CD14-positive monocyte (primary cell): Measurements from ENCODE around the gene OLIG2. TPM values are rescaled to one million over a fixed set of nuclear protein-coding genes. Genes with fewer than 3 reads are reported as not detected.

Experiments used
- DNase-seq, 3 donors: peaks; one replicate each; pipeline ENCODE4 v3.0.0-alpha.2; 2011 to 2022
- H2AFZ ChIP-seq: 2 replicates; pipeline ENCODE4 v1.6.0; 2012; ENCODE audit warnings: mild to moderate bottlenecking, low read depth, low read length, inconsistent platforms; ENCODE audit not compliant: insufficient read depth, poor library complexity, severe bottlenecking
- H3K27ac ChIP-seq, 2 donors: 1 replicate in 1 of 2; 2 replicates in 1 of 2; pipeline ENCODE4 v1.5.1; 2012 to 2013; ENCODE audit warnings: low read length in 2 of 2, control low read depth in 1 of 2, inconsistent platforms in 1 of 2, low read depth in 1 of 2, mild to moderate bottlenecking in 1 of 2
- H3K27me3 ChIP-seq, 2 donors: one replicate each; pipeline versions ENCODE4 v1.6.0 to v1.6.1; 2011 to 2013; ENCODE audit warnings: low read length in 2 of 2; ENCODE audit not compliant: control insufficient read depth in 2 of 2, insufficient read depth in 2 of 2
- H3K36me3 ChIP-seq, 2 donors: replicated peaks in 1 of 2; 1 replicate in 1 of 2; 2 replicates in 1 of 2; pipeline versions ENCODE4 v1.5.1 to v1.6.1; 2012 to 2013; ENCODE audit warnings: low read length in 2 of 2, control low read depth in 1 of 2, inconsistent platforms in 1 of 2, mild to moderate bottlenecking in 1 of 2; ENCODE audit not compliant: insufficient read depth in 2 of 2, control insufficient read depth in 1 of 2
- H3K4me1 ChIP-seq, 2 donors: 1 replicate in 1 of 2; 2 replicates in 1 of 2; pipeline versions ENCODE4 v1.5.1 to v1.6.1; 2012 to 2013; ENCODE audit warnings: low read length in 2 of 2, control low read depth in 1 of 2, inconsistent platforms in 1 of 2, mild to moderate bottlenecking in 1 of 2, moderate library complexity in 1 of 2; ENCODE audit not compliant: insufficient read depth in 2 of 2, control insufficient read depth in 1 of 2
- H3K4me2 ChIP-seq: replicated peaks from 2 replicates; pipeline ENCODE3; 2012; ENCODE audit warnings: low read length, moderate library complexity, mild to moderate bottlenecking; ENCODE audit not compliant: poor library complexity, severe bottlenecking; ENCODE audit errors: extremely low read depth
- H3K4me3 ChIP-seq, 3 experiments: fragments of 200-600 bp in 1 of 3; sonication (generic) in 1 of 3; replicated peaks in 1 of 3; 1 replicate in 2 of 3; 2 replicates in 1 of 3; pipeline ENCODE4 v1.5.1; 2011 to 2013; ENCODE audit warnings: low read length in 3 of 3, mild to moderate bottlenecking in 3 of 3, control low read depth in 2 of 3, low read depth in 2 of 3, inconsistent platforms in 1 of 3, moderate library complexity in 1 of 3
- H3K79me2 ChIP-seq: 2 replicates; pipeline ENCODE4 v1.6.0; 2012; ENCODE audit warnings: mild to moderate bottlenecking, control low read depth, inconsistent platforms, low read length, moderate library complexity; ENCODE audit not compliant: insufficient read depth
- H3K9ac ChIP-seq: 2 replicates; pipeline ENCODE4 v1.6.0; 2017; ENCODE audit warnings: low read length, mild to moderate bottlenecking; ENCODE audit not compliant: insufficient read depth, poor library complexity, severe bottlenecking
- H3K9me3 ChIP-seq, 2 donors: replicated peaks in 1 of 2; 1 replicate in 1 of 2; 2 replicates in 1 of 2; pipeline versions ENCODE4 v1.5.1 to v1.6.1; 2012 to 2013; ENCODE audit warnings: low read length in 2 of 2, control low read depth in 1 of 2; ENCODE audit not compliant: control insufficient read depth in 1 of 2, insufficient read depth in 1 of 2
- H4K20me1 ChIP-seq: 2 replicates; pipeline ENCODE4 v1.6.0; 2012; ENCODE audit warnings: mild to moderate bottlenecking, low read length, control low read depth, moderate library complexity; ENCODE audit not compliant: insufficient read depth
- H3K27ac Mint-ChIP-seq, 7 donors: one replicate each; pipeline ENCODE4 v1.8.0; 2020; ENCODE audit warnings: mild to moderate bottlenecking in 7 of 7, mixed read lengths in 7 of 7, moderate library complexity in 6 of 7, inconsistent platforms in 2 of 7
- H3K27me3 Mint-ChIP-seq, 3 donors: one replicate each; pipeline ENCODE4 v1.8.0; 2021 to 2022; ENCODE audit warnings: low read depth in 3 of 3, mild to moderate bottlenecking in 3 of 3, mixed read lengths in 3 of 3, moderate library complexity in 3 of 3, inconsistent platforms in 1 of 3
- H3K36me3 Mint-ChIP-seq, 2 donors: one replicate each; pipeline ENCODE4 v1.8.0; 2020; ENCODE audit warnings: mixed read lengths in 2 of 2, inconsistent platforms in 1 of 2, mild to moderate bottlenecking in 1 of 2
- H3K4me1 Mint-ChIP-seq: one replicate; pipeline ENCODE4 v1.8.0; 2020; ENCODE audit warnings: mild to moderate bottlenecking, mixed read lengths
- H3K4me3 Mint-ChIP-seq, 2 donors: one replicate each; pipeline ENCODE4 v1.8.0; 2020; ENCODE audit warnings: mild to moderate bottlenecking in 2 of 2, mixed read lengths in 2 of 2, moderate library complexity in 1 of 2
- H3K9me3 Mint-ChIP-seq, 7 donors: one replicate each; pipeline ENCODE4 v1.8.0; 2020 to 2022; ENCODE audit warnings: mixed read lengths in 7 of 7, mild to moderate bottlenecking in 6 of 7, moderate library complexity in 6 of 7, inconsistent platforms in 2 of 7
- WGBS: methylation state at CpG from one replicate; pipeline ENCODE4 v1.1.5; 2013; ENCODE audit warnings: missing lambda C conversion rate; ENCODE audit not compliant: insufficient coverage; 5-methylcytosine and 5-hydroxymethylcytosine counted together
- intact Hi-C, 2 donors: fragments of 100-400 bp; cut with micrococcal nuclease; formaldehyde crosslinking; loops; one replicate each; pipeline versions ENCODE4 v1.15.0 to v1.15.1; 2023
- polyA plus RNA-seq, 3 donors: library from polyadenylated mRNA; depleted of rRNA in 1 of 3; unstranded in 2 of 3; stranded (reverse) in 1 of 3; fragments of 300-500 nt in 2 of 3; fragments of >200 nt in 1 of 3; fragmentation: Illumina TruSeq in 2 of 3; gene quantifications; 1 replicate in 2 of 3; 2 replicates in 1 of 3; pipeline ENCODE4 v1.2.3, GENCODE V29; 2012 to 2021
- TF ChIP-seq, protein P1 (sequence below): fragments of 200-600 bp; IDR thresholded peaks from one replicate; pipeline ENCODE4 v1.8.0; 2022; ENCODE audit warnings: antibody characterized with exemption, mild to moderate bottlenecking

The OLIG2 gene
- polyA plus RNA-seq, 3 donors = 0.20 TPM; not detected in 2

DNA sequence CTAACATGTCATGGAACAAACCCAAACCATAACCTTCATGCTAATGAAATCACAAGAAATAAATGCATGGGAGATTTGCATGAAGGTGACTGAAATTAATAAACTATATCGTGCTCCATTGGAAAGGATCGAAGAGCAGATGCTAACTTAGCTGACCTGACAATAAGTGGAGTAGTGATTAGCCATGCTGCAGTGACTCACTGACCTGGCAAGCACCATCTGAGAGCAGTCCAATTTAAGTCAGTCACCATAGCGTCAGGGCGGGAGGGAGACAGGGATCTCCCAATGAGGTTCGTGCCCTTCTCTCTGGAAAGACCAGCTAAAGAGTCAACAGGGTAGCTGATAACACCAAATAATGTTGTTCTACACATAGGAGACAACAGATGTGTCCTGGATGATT is 21.5 kb downstream of the OLIG2 start:
- Histone ChIP-seq H3K36me3 (no peaks in the 10 kb centered on the region), H2AFZ (no peak overlapping the region), H4K20me1 (no peaks in the 10 kb centered on the region), H3K4me1 (no peaks in the 10 kb centered on the region), H3K4me2 (no peak overlapping the region), H3K79me2 (no peaks in the 10 kb centered on the region), H3K27ac (no peak overlapping the region), H3K4me3 (no peak overlapping the region), H3K27me3 (no peaks in the 10 kb centered on the region), H3K9ac (no peak overlapping the region), H3K9me3 (no peaks in the 10 kb centered on the region)
- Mint-ChIP-seq H3K4me3 (no peak overlapping the region), H3K27me3 (peaks cover 0 to 3% (median 0%) of the 10 kb centered on the region in 3 donors), H3K9me3 (peaks cover 0 to 3% (median 0%) of the 10 kb centered on the region in 7 donors), H3K4me1 (no peaks in the 10 kb centered on the region), H3K36me3 (peaks cover 0 to 3% of the 10 kb centered on the region in 2 donors), H3K27ac (no peak overlapping the region)
- no peak for DNase-seq
- TF ChIP-seq, protein P1, sequence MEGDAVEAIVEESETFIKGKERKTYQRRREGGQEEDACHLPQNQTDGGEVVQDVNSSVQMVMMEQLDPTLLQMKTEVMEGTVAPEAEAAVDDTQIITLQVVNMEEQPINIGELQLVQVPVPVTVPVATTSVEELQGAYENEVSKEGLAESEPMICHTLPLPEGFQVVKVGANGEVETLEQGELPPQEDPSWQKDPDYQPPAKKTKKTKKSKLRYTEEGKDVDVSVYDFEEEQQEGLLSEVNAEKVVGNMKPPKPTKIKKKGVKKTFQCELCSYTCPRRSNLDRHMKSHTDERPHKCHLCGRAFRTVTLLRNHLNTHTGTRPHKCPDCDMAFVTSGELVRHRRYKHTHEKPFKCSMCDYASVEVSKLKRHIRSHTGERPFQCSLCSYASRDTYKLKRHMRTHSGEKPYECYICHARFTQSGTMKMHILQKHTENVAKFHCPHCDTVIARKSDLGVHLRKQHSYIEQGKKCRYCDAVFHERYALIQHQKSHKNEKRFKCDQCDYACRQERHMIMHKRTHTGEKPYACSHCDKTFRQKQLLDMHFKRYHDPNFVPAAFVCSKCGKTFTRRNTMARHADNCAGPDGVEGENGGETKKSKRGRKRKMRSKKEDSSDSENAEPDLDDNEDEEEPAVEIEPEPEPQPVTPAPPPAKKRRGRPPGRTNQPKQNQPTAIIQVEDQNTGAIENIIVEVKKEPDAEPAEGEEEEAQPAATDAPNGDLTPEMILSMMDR = no peak
- intact Hi-C loops = no loop called here
- WGBS = 100% methylated on average over 2 of the region's 5 CpGs

DNA sequence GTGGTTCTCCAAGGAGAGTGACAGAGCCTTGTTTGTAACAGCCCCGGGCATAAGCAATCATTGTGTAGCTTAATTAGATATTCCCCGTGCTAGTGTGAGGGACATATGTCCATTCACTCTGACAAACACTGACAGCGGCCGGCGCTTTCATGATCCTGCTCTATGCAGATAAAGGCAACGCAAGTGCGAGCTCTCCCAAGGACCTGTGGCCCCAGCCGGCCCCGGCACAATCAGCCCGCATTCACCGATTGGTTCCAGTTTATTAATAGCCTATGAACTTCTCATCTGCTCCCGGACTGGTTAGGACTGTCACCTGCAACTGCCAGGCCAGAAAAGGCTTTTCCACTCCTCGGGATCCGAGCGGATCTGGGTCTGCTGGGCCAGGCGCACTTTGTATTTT is 26.2 kb downstream of the OLIG2 start:
- Histone ChIP-seq H3K4me3 (no peak overlapping the region), H3K4me1 (peaks cover 31 to 36% of the 10 kb centered on the region in 2 donors), H3K36me3 (no peaks in the 10 kb centered on the region), H3K9ac (no peak overlapping the region), H3K9me3 (no peaks in the 10 kb centered on the region), H3K4me2 (no peak overlapping the region), H3K27ac (no peak overlapping the region), H3K79me2 (no peaks in the 10 kb centered on the region), H3K27me3 (no peaks in the 10 kb centered on the region), H4K20me1 (no peaks in the 10 kb centered on the region), H2AFZ (no peak overlapping the region)
- TF ChIP-seq, protein P1 = no peak
- DNase-seq = no peak
- WGBS = 96% methylated on average over 12 of the region's 16 CpGs
- Mint-ChIP-seq H3K4me1 (peaks cover 33% of the 10 kb centered on the region), H3K9me3 (peaks cover 0 to 5% (median 0%) of the 10 kb centered on the region in 7 donors), H3K4me3 (no peak overlapping the region), H3K36me3 (peaks cover 5 to 7% of the 10 kb centered on the region in 2 donors), H3K27me3 (peaks cover 0 to 2% (median 1%) of the 10 kb centered on the region in 3 donors), H3K27ac (no peak overlapping the region)
- intact Hi-C loops = no loop called here
